ENCODE results near the gene CRY2.

CRY2 gene

DNA sequence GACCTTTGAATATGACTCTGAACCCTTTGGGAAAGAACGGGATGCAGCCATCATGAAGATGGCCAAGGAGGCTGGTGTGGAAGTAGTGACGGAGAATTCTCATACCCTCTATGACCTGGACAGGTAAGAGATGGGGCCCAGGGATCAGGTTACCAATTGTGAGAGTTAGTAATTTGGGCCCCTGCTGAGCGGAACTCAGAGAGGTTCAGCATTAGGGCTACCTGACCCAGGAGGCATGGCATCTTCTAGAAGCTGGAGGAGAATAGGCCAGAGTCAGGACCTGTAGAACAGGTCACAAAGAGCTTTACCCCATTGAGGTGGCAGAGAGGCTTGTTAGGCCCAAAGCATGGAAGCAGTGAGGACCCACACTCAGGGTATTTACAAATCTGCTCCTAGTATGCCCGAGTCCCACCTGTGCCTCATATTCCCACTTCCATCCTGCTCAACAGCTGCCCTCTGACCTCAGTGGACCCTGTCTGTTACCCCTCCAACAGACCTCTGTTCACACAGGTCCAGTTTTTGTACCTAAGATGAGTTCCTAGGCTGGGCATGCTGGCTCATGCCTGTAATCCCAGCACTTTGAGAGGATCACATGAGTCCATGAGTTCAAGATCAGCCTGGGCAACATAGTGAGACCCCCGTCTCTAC lies 11.6 kb downstream of the CRY2 start:
- peaks cover 5 to 31% (median 11%) of the 10 kb centered on the region in 10 experiments; a peak in 13 of 20 replicates for H3K4me1 ChIP-seq
- H3K4me2 ChIP-seq, result peak overlapping the region in 3 of 11 experiments; percentile 66 to 78 (median 69); a peak in 5 of 22 replicates
- H3K9me3 ChIP-seq (replicated peaks in 1 of 11), result no peaks in the 10 kb centered on the region
- peaks cover 67 to 92% (median 86%) of the 10 kb centered on the region in 11 experiments for H3K36me3 ChIP-seq
- H3K4me3 ChIP-seq, result no peak overlapping the region
- peaks cover 26 to 72% (median 44%) of the 10 kb centered on the region in 11 experiments; a peak in 19 of 22 replicates for H4K20me1 ChIP-seq
- H3K9ac ChIP-seq, result peak overlapping the region in 3 of 11 experiments; percentile 7 to 59 (median 51); a peak in 5 of 22 replicates
- H3K27ac ChIP-seq, result peak overlapping the region in 4 of 11 experiments; percentile 42 to 78 (median 60); a peak in 6 of 22 replicates
- TF ChIP-seq Cebpa-rat (IDR thresholded peaks at IDR 0.05), result no peak
- no peaks in the 10 kb centered on the region for H3K27me3 ChIP-seq

DNA sequence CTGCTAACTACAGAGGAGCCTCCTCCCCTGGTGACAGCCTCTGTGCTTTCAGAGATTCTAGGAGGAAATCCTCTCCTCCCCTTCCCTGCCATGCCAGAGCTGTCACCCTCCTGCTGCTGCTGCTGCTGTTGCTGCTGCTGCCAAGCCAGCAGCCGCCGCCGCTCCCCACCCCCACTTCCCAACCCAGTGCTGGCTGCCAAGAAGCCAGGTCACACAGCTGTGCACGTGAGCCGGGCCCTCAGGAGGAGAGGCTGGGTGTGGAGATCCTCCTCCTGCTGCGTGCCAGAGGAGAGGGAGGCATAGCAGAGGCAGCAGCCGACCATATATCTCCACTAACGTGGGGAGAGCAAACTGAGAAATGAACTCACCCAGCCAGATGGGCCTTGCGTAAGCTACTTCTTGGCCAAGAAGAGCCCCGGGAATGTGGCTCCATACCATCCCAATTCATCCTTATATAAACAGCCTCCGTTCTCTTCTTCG lies 12.4 kb downstream of the CRY2 start:
- H4K20me1 ChIP-seq, result peaks cover 18 to 63% (median 36%) of the 10 kb centered on the region in 11 experiments; a peak in 19 of 22 replicates
- no peak overlapping the region for H3K4me2 ChIP-seq
- peak overlapping the region in 1 of 11 experiments; percentile 78; a peak in 1 of 22 replicates for H3K27ac ChIP-seq
- H3K4me1 ChIP-seq, result peaks cover 0 to 31% (median 4%) of the 10 kb centered on the region in 10 experiments; a peak in 11 of 20 replicates
- no peak for TF ChIP-seq Cebpa-rat (IDR thresholded peaks at IDR 0.05)
- H3K36me3 ChIP-seq, result peaks cover 75 to 100% (median 94%) of the 10 kb centered on the region in 11 experiments
- no peaks in the 10 kb centered on the region for H3K27me3 ChIP-seq
- no peak overlapping the region for H3K9ac ChIP-seq
- no peaks in the 10 kb centered on the region for H3K9me3 ChIP-seq (replicated peaks in 1 of 11)
- no peak overlapping the region for H3K4me3 ChIP-seq

DNA sequence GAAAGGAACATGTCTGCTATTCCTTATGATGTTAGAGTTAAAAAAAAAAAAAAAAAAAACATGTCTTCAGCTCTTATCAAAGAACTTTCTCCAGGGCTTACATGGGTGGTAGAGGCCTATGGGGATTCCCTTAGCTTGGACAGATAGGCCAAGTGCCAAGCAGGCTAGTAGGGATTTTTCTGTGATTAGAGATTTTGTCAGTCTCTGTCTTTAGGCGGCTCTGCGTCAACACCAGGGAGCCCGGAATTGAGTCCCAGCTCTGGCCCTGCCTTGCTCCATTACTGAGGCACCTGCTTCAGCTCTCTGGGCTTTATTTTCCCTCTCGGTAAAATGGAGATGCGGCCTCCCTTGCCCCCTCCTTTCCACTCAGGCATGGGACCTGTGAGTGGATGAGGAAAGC lies 13.1 kb downstream of the CRY2 start:
- Histone ChIP-seq H3K9me3 (replicated peaks in 1 of 11) (no peaks in the 10 kb centered on the region), H3K4me3 (no peak overlapping the region), H3K4me2 (no peak overlapping the region), H3K4me1 (peaks cover 0 to 31% (median 4%) of the 10 kb centered on the region in 10 experiments; a peak in 11 of 20 replicates), H3K36me3 (peaks cover 81 to 100% (median 97%) of the 10 kb centered on the region in 11 experiments), H4K20me1 (peaks cover 12 to 57% (median 29%) of the 10 kb centered on the region in 11 experiments; a peak in 18 of 22 replicates), H3K9ac (no peak overlapping the region), H3K27ac (no peak overlapping the region), H3K27me3 (no peaks in the 10 kb centered on the region)
- TF ChIP-seq Cebpa-rat (IDR thresholded peaks at IDR 0.05), result no peak

DNA sequence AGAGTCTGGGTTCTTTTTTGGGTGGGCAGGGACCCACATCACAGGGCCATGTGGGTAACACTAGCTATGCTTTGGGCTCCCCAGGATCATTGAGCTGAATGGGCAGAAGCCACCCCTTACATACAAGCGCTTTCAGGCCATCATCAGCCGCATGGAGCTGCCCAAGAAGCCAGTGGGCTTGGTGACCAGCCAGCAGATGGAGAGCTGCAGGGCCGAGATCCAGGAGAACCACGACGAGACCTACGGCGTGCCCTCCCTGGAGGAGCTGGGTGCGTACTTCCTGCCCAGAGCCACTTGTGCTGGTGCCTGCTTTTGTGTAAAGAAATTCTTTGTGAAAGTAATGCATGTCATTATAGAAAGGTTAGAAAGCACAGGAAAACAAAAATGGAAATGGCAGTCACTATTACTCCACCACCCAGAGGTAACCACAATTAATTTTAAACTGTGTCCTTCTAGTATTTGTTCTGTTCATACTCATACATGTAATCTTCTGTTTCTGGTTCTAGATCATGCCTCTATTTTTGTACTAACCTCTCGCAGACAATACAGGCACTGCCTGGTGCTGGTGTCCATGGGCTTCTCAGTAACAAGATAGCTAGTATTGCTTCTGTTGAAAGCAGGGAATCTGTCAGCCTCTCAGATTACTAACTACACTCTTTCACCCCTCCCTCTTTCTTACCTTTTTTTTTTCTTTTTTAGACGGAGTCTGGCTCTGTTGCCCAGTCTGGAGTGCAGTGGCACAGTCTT lies 13.7 kb downstream of the CRY2 start:
- Histone ChIP-seq H4K20me1 (peaks cover 6 to 54% (median 23%) of the 10 kb centered on the region in 11 experiments; a peak in 17 of 22 replicates), H3K4me2 (no peak overlapping the region), H3K27me3 (no peaks in the 10 kb centered on the region), H3K27ac (no peak overlapping the region), H3K36me3 (peaks cover 83 to 100% (median 97%) of the 10 kb centered on the region in 11 experiments), H3K4me1 (peaks cover 0 to 30% (median 4%) of the 10 kb centered on the region in 10 experiments; a peak in 11 of 20 replicates), H3K9ac (no peak overlapping the region), H3K9me3 (replicated peaks in 1 of 11) (no peaks in the 10 kb centered on the region), H3K4me3 (no peak overlapping the region)
- no peak for TF ChIP-seq Cebpa-rat (IDR thresholded peaks at IDR 0.05)

DNA sequence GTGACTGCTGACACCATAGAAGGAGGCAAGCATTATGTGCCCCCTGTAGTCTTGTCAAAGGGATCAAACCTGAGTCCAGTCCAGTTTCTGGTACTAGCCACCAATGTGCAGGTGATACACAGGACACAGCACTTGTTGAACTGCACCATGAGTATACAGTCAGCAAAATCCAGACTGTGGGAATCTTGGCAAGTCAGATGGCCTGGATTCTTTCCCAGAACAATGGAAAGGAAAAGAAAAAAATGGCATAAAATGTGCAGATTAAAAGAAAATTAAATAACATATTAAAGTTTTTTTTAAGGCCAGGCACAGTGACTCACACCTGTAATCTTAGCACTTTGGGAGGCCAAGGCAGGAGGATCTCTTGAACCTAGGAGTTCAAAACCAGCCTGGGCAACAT lies 16.8 kb downstream of the CRY2 start:
- Histone ChIP-seq H3K4me1 (0 out of 20 replicates have a peak, but pooled peaks cover 0 to under 1% (median 0%) of the 10 kb centered on the region in 10 experiments), H4K20me1 (peaks cover 0 to 60% (median 11%) of the 10 kb centered on the region in 11 experiments; a peak in 11 of 22 replicates), H3K9me3 (replicated peaks in 1 of 11) (no peaks in the 10 kb centered on the region), H3K27ac (no peak overlapping the region), H3K9ac (no peak overlapping the region), H3K4me3 (no peak overlapping the region), H3K36me3 (peaks cover 97 to 100% (median 99%) of the 10 kb centered on the region in 11 experiments), H3K27me3 (no peaks in the 10 kb centered on the region), H3K4me2 (no peak overlapping the region)
- no peak for TF ChIP-seq Cebpa-rat (IDR thresholded peaks at IDR 0.05)

DNA sequence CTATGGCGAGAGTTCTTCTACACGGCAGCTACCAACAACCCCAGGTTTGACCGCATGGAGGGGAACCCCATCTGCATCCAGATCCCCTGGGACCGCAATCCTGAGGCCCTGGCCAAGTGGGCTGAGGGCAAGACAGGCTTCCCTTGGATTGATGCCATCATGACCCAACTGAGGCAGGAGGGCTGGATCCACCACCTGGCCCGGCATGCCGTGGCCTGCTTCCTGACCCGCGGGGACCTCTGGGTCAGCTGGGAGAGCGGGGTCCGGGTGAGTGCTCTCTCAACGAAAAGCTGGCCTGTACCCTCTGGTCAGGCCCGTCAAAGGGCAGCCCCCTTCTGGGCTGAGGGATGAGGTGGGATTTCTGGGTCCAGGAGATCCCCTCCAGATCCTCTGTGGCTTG lies 22.3 kb downstream of the CRY2 start:
- Histone ChIP-seq H3K27me3 (no peaks in the 10 kb centered on the region), H4K20me1 (peaks cover 0 to 70% (median 27%) of the 10 kb centered on the region in 11 experiments; a peak in 16 of 22 replicates), H3K36me3 (peaks cover 85 to 100% (median 92%) of the 10 kb centered on the region in 11 experiments), H3K4me2 (no peak overlapping the region), H3K4me1 (peaks cover 20 to 31% (median 25%) of the 10 kb centered on the region in 10 experiments), H3K4me3 (no peak overlapping the region), H3K9me3 (replicated peaks in 1 of 11) (no peaks in the 10 kb centered on the region), H3K9ac (no peak overlapping the region), H3K27ac (no peak overlapping the region)
- TF ChIP-seq Cebpa-rat (IDR thresholded peaks at IDR 0.05), result no peak

DNA sequence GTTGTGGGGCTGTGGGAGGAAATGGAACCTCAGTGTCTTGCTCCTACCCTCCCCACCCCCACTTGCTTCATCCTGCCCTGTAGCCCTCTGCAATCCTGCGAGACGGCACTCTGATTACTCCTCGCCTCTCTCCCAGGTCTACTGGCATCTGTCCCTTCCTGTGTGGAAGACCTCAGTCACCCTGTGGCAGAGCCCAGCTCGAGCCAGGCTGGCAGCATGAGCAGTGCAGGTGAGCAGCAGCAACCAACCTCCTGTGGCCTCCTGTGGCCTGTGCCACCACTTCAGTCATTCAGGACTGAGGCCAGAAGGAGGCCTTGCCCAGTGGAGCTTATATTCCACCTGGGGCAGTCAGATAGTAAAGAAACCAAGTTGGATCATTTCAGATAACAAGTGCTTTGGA lies 23.4 kb downstream of the CRY2 start:
- peaks cover 0 to 69% (median 34%) of the 10 kb centered on the region in 11 experiments; a peak in 17 of 22 replicates for H4K20me1 ChIP-seq
- no peaks in the 10 kb centered on the region for H3K27me3 ChIP-seq
- H3K4me1 ChIP-seq, result peaks cover 20 to 31% (median 25%) of the 10 kb centered on the region in 10 experiments
- no peak for TF ChIP-seq Cebpa-rat (IDR thresholded peaks at IDR 0.05)
- 0 out of 22 replicates have a peak overlapping the region, but pooled peaks of 1 of the 11 experiments have one; percentile 0 for H3K9ac ChIP-seq
- no peak overlapping the region for H3K27ac ChIP-seq
- no peak overlapping the region for H3K4me2 ChIP-seq
- no peaks in the 10 kb centered on the region for H3K9me3 ChIP-seq (replicated peaks in 1 of 11)
- H3K36me3 ChIP-seq, result peaks cover 83 to 100% (median 91%) of the 10 kb centered on the region in 11 experiments
- H3K4me3 ChIP-seq, result no peak overlapping the region

DNA sequence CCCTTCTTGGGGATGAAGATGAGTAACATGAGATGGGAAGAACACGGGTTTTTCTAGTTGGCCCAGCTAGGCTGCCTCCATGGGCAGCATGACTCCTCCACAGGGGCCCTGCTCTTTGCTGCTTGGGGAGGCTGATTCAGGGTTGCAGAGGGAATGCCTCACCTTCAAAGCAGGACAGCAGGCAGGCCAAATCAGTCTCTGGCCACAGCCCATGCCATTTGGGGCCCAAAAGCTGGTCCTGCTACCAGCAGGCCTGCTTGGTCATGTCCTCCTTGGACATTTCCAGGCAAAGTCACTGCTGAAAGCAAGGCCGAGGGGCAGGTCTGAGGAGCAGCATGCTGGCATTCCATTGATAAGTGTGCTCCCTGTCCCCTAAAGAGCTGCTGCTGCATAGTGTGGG lies 24.4 kb downstream of the CRY2 start:
- Histone ChIP-seq H3K4me3 (no peak overlapping the region), H3K4me2 (peak overlapping the region in 9 of 11 experiments; percentile 37 to 78 (median 61); a peak in 18 of 22 replicates), H3K9me3 (replicated peaks in 1 of 11) (no peaks in the 10 kb centered on the region), H4K20me1 (peaks cover 0 to 70% (median 34%) of the 10 kb centered on the region in 11 experiments; a peak in 17 of 22 replicates), H3K9ac (peak overlapping the region in 5 of 11 experiments; percentile 5 to 59 (median 24); a peak in 8 of 22 replicates), H3K27ac (peak overlapping the region in 3 of 11 experiments; percentile 19 to 34 (median 27); a peak in 3 of 22 replicates), H3K4me1 (peaks cover 20 to 31% (median 25%) of the 10 kb centered on the region in 10 experiments), H3K27me3 (no peaks in the 10 kb centered on the region), H3K36me3 (peaks cover 83 to 100% (median 91%) of the 10 kb centered on the region in 11 experiments)
- TF ChIP-seq Cebpa-rat (IDR thresholded peaks at IDR 0.05), result no peak
